HUES64 (cell line): Measurements from ENCODE around the gene ZRANB2.

Experiments used
- H3K27ac ChIP-seq: 2 replicates; pipeline ENCODE4 v1.7.0; 2013; ENCODE audit warnings: low read depth, low read length, inconsistent platforms
- H3K27me3 ChIP-seq: 2 replicates; pipeline ENCODE4 v1.6.1; 2013; ENCODE audit warnings: mild to moderate bottlenecking, low read length; ENCODE audit not compliant: insufficient read depth
- H3K36me3 ChIP-seq: 2 replicates; pipeline ENCODE4 v1.6.1; 2013; ENCODE audit warnings: mild to moderate bottlenecking, low read length; ENCODE audit not compliant: insufficient read depth
- H3K4me1 ChIP-seq: 2 replicates; pipeline ENCODE4 v1.6.1; 2013; ENCODE audit warnings: mild to moderate bottlenecking, low read length, moderate library complexity; ENCODE audit not compliant: insufficient read depth
- H3K4me3 ChIP-seq: 2 replicates; pipeline ENCODE4 v1.5.1; 2013; ENCODE audit warnings: mild to moderate bottlenecking, low read length, moderate library complexity
- H3K9ac ChIP-seq: 2 replicates; pipeline ENCODE4 v1.6.1; 2013; ENCODE audit warnings: mild to moderate bottlenecking, low read depth, low read length
- H3K9me3 ChIP-seq: 2 replicates; pipeline ENCODE4 v1.6.1; 2013; ENCODE audit warnings: low read depth, low read length; ENCODE audit not compliant: insufficient read depth
- WGBS: fragments of 150-250, 120-280 bp; methylation state at CpG from one replicate; pipeline ENCODE4 v1.1.7; 2013; ENCODE audit warnings: missing lambda C conversion rate; 5-methylcytosine and 5-hydroxymethylcytosine counted together

Gene ZRANB2

DNA sequence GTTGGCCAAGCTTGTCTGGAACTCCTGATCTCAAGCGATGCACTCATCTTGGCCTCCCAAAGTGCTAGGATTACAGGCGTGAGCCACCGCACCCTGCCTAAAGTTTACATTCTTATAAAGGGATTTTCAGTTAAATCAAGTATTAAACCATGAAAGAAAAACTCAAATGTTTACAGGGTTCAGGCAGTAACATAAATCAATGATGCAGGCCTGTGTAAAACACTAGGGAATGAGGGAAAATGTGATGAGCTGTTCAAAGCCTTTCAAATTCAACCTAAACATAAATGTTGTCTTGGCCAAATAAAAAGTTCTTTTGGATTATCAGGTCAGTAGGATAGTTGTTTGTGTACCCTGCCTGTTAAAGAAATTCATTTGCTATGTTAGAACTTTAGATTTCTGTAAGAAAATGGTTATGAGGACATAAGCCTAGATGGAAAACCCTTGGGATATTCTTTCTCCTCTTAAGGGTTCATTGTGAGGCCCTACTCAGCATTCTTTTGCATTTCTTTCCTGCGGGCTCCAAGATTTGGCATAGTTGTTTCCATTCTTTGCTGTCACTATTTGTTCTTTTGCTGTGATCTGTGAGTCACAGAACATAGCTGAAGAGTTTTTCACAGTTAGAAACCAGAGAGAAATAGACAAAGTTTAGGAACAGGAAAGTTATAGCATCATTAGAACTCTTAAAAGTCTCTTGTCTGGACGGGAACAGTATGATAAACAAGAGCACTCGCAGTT is 8.9 kb upstream of the ZRANB2 start:
- Histone ChIP-seq H3K4me1 (no peaks in the 10 kb centered on the region), H3K9ac (no peak overlapping the region), H3K36me3 (no peaks in the 10 kb centered on the region), H3K27ac (no peak overlapping the region), H3K4me3 (no peak overlapping the region), H3K9me3 (no peaks in the 10 kb centered on the region), H3K27me3 (peaks cover 14% of the 10 kb centered on the region)
- WGBS: 91% methylated on average over 6 of the region's 6 CpGs

DNA sequence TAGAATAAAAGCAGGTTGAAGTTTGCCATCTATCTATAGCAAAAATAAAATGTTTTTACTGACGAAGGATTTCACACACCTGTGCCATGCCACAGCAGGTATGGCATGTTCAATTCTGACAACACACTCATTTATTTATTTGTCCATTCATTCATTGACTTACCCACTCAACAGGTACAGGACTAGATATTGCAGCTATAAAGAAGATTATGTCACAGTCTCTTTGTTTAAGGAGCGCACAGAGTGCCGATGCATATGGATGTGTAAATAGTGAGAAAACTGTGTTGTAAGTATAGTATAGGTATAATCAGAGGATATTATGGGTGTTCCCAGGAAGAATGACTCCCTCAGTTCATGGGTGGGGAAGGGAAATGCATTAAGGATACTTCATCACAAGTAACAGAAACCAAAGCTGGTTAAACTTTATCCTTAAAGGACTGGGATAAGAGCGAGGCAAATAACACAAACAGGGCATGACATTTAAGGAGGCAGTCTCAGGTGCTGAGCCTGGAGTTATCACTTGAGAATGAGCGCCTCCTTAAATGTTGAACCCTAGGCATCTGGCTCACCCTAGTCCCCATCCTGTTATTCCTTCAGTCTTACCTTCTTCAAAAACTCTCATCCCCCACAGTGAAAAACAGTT is 7.9 kb upstream of the ZRANB2 start:
- no peaks in the 10 kb centered on the region for H3K36me3 ChIP-seq
- H3K9ac ChIP-seq: no peak overlapping the region
- H3K27me3 ChIP-seq: peaks cover 23% of the 10 kb centered on the region
- no peak overlapping the region for H3K4me3 ChIP-seq
- no peaks in the 10 kb centered on the region for H3K9me3 ChIP-seq
- 93% methylated on average over 5 of the region's 5 CpGs for WGBS
- no peak overlapping the region for H3K27ac ChIP-seq
- H3K4me1 ChIP-seq: no peaks in the 10 kb centered on the region

DNA sequence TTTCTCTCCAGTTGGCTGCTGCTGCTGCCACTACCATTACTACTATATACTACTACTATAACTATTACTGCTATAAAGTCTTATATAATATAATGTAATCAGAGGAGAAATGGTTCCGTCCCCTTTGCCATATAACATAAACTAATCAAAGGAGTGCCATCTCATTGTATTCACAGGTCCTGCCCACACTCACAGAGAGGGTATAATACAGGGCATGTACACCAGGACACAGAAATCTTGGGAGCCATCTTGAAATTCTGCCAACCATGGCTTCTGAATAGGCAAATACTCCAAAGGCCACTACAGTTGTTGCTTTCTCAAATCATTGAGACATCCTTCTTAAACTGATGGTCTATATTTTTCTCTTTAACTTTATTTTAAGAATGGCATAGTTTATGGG is 6.9 kb upstream of the ZRANB2 start:
- no peak overlapping the region for H3K27ac ChIP-seq
- H3K9me3 ChIP-seq: no peaks in the 10 kb centered on the region
- H3K9ac ChIP-seq: no peak overlapping the region
- H3K36me3 ChIP-seq: no peaks in the 10 kb centered on the region
- H3K4me1 ChIP-seq: no peaks in the 10 kb centered on the region
- no peak overlapping the region for H3K4me3 ChIP-seq
- WGBS: 100% methylated on average over 1 of the region's 1 CpG
- H3K27me3 ChIP-seq: peaks cover 34% of the 10 kb centered on the region

DNA sequence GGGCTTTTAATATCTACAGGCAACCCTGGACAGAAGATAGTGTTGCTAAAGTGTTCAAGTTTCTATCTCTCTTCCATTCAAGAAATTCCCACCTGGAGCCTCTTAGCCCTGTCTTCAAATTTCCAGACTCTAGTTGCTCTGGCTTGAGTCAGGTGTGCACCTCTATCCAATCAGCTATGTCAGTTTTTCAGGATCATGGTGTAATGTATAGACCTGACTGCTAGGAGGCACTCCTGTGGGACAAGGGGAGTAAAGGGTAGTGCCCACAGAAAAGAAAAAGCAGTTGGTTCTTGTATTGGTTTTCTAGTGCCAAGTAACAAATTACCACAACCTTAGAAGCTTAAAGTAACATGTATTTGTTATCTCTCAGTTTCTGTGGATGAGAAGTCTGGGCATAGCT is 6.2 kb upstream of the ZRANB2 start:
- no peaks in the 10 kb centered on the region for H3K4me1 ChIP-seq
- H3K27me3 ChIP-seq: peaks cover 40% of the 10 kb centered on the region
- no peaks in the 10 kb centered on the region for H3K9me3 ChIP-seq
- H3K9ac ChIP-seq: no peak overlapping the region
- H3K27ac ChIP-seq: no peak overlapping the region
- no peaks in the 10 kb centered on the region for H3K36me3 ChIP-seq
- no peak overlapping the region for H3K4me3 ChIP-seq

DNA sequence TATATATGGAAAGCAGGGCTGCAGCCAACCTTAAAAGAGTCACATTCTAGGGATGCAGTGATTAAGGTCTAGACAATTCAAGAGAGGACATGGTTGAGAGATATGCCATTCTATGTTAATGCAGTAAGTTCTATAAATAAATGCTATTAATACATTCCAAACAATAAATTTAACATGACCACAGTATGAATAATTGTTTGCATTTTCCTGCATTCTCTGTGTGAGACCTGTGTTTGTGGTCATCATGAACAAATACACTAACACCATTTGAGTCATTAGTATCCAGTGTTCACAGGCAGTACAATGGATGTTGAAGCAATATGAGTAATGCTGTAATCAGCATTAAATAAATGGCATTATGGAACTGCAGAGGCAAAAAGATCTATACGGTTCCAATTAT is 5.5 kb upstream of the ZRANB2 start:
- Histone ChIP-seq H3K4me1 (no peaks in the 10 kb centered on the region), H3K36me3 (no peaks in the 10 kb centered on the region), H3K27ac (no peak overlapping the region), H3K9me3 (no peaks in the 10 kb centered on the region; the same call in 1 of the 2 replicates), H3K4me3 (no peak overlapping the region), H3K27me3 (peaks cover 43% of the 10 kb centered on the region), H3K9ac (no peak overlapping the region)
- 98% methylated on average over 1 of the region's 1 CpG for WGBS

DNA sequence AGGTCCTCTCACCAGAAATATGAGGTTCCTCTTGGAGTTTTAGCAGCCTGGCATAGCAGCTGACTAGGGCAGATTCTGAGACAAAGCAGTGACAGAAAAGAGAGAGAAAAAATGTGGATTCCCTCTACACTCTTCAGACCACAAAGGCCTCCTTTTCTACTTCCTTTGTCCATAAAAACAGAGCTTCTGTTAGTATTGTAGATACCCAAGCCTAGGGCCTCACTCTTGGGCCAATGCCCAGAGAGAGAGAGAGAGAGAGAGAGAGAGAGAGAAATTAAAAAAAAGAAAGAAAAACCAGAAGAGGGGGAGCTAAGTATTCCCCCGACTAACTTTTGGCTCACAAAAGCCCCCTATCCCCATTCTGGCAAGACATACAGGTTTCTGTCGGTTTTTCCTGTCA is 2.4 kb upstream of the ZRANB2 start:
- peaks cover 8% of the 10 kb centered on the region for H3K4me1 ChIP-seq
- H3K9ac ChIP-seq: no peak overlapping the region
- H3K27me3 ChIP-seq: peaks cover 43% of the 10 kb centered on the region
- H3K27ac ChIP-seq: no peak overlapping the region
- no peaks in the 10 kb centered on the region; the same call in 1 of the 2 replicates for H3K9me3 ChIP-seq
- H3K4me3 ChIP-seq: no peak overlapping the region
- H3K36me3 ChIP-seq: peaks cover 8% of the 10 kb centered on the region
- 79% methylated on average over 2 of the region's 2 CpGs for WGBS

DNA sequence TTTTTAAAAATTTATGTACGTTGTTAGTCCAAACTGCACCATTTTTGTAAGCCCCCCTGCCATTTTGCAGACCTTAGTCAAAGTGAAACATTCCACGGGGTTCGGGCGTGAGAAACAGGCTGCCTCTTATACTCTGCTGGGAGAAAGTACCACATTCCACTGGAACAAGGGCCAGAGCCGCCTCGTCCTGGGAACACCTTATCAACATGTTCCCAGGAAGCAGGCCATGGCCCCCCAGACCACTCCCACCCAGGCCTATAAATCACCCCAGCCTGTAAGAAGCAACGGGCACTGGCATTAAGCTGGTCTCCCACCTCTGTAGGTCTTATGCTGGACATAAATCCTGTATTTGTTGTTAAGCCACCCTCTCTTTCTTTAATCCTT is 854 bp upstream of the ZRANB2 start:
- Histone ChIP-seq H3K27ac (no peak overlapping the region), H3K4me1 (peaks cover 8% of the 10 kb centered on the region), H3K4me3 (peak overlapping the region; percentile 90), H3K9me3 (no peaks in the 10 kb centered on the region; the same call in 1 of the 2 replicates), H3K27me3 (peaks cover 43% of the 10 kb centered on the region), H3K36me3 (peaks cover 24% of the 10 kb centered on the region), H3K9ac (no peak overlapping the region)
- WGBS: 92% methylated on average over 7 of the region's 7 CpGs

DNA sequence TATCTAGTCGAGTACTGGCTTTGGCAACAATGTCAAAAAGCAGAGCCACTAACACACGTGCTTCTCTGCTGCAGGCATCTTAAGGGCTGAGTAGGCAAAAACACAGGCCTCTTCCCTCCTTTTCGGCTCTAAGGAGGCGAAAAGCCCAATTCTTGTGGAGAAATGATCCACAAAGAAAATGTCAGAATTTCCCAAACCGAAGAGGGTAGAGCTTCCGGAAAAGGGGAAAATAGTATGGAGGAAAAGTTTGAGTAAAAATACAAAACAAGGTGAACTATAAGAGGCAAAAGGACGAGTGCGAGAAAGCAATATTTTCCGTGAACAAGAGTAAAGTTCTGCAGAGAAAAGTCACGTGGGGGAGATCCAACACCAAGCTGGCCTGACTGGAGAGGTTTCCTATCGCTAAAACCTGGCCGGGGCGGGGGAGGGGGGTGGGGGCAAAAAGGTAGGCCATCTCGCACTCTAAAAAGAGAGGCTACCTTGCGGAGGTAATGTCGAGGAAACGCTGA is 551 bp downstream of the ZRANB2 start:
- H3K27ac ChIP-seq: peak overlapping the region; percentile 92
- H3K4me1 ChIP-seq: peaks cover 8% of the 10 kb centered on the region

DNA sequence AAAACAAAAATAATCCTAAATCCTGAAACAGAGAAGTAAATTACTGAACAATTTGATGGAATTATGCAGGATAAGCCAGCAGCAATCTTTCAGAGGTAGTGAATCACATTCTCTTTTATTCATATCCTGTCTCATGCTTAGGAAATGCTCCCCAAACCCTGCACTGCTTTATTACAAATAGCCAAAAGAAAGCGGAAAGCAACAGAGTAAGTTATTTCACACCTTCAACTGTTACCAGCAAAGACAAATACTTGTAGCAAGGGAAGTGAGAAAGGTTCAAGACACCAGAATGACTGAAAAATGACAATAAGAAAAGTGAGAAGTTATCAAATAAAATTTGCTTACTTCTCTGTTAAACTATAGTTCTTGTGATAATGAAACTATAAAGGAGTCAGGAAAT is 6.2 kb downstream of the ZRANB2 start:
- Histone ChIP-seq H3K36me3 (peaks cover 94% of the 10 kb centered on the region), H3K27ac (no peak overlapping the region)
- WGBS: 92% methylated on average over 1 of the region's 1 CpG

More for the DNA sequence above, 551 bp downstream of the ZRANB2 start:
- H3K4me3 ChIP-seq: peak overlapping the region; percentile 90
- no peaks in the 10 kb centered on the region; the same call in 1 of the 2 replicates for H3K9me3 ChIP-seq
- H3K9ac ChIP-seq: peak overlapping the region; percentile 96
- peaks cover 38% of the 10 kb centered on the region for H3K36me3 ChIP-seq
- under 1% methylated on average over 17 of the region's 17 CpGs for WGBS
- H3K27me3 ChIP-seq: peaks cover 35% of the 10 kb centered on the region

DNA sequence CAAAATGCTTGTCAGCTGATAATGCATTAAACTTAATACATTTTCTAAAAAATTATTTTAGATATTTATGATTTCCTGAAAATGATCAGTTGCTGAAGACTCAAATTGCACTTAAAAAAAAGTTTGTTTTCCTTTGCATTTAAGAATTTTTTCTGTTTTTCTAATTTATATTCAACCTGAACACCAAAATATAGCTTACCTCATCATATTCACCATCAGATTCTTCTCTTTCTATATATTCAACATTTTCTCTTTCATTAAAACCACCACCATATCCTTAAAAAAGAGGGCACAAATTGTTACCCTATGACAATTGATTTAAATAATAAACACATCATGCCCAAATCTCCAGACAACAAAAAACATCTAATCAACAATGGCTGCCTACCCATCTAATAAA is 8.6 kb downstream of the ZRANB2 start:
- H3K9ac ChIP-seq: no peak overlapping the region
- no peaks in the 10 kb centered on the region for H3K4me1 ChIP-seq
- no peak overlapping the region for H3K27ac ChIP-seq
- no peaks in the 10 kb centered on the region for H3K9me3 ChIP-seq
- H3K36me3 ChIP-seq: peaks cover 100% of the 10 kb centered on the region
- no peaks in the 10 kb centered on the region for H3K27me3 ChIP-seq
- H3K4me3 ChIP-seq: no peak overlapping the region

More for the DNA sequence above, 6.2 kb downstream of the ZRANB2 start:
- Histone ChIP-seq H3K4me1 (peaks cover 7% of the 10 kb centered on the region), H3K9me3 (no peaks in the 10 kb centered on the region), H3K9ac (no peak overlapping the region), H3K4me3 (no peak overlapping the region), H3K27me3 (no peaks in the 10 kb centered on the region)

DNA sequence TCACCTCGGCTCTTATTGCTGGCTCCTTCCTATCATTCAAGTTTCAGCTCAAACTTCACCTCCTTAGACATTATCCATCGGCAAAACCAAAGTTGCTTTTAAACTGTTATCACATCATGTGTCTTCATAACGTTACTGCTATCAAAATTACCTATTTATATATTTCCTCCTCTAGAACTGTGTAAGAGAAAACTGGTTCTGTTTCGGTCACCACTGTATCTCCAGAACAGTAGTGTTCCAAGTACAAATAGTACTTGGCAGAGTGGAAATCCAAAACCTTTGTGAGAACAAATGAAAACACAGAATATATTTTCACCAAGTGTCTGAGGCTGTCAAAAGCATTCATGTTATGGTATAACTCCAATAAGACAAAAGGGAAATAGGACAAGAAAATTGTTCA is 9.1 kb downstream of the ZRANB2 start:
- Histone ChIP-seq H3K36me3 (peaks cover 100% of the 10 kb centered on the region), H3K9me3 (no peaks in the 10 kb centered on the region), H3K4me3 (no peak overlapping the region), H3K27ac (no peak overlapping the region), H3K9ac (no peak overlapping the region), H3K27me3 (no peaks in the 10 kb centered on the region), H3K4me1 (no peaks in the 10 kb centered on the region)
- 96% methylated on average over 4 of the region's 4 CpGs for WGBS
